WERI-Rb-1 (cell line): Measurements from ENCODE around the gene TEX10.
"Not testable (repeated sequence)": the region's sequence is repeated elsewhere in the genome, so short reads cannot be mapped to it uniquely, and the experiment has no call there.

Experiments
- DNase-seq: peaks from one replicate; pipeline ENCODE4 v3.0.0-alpha.2; 2020
- H3K27ac ChIP-seq: fragments of 250-450 bp; sonication (Bioruptor Pico); 2 replicates; pipeline ENCODE4 v1.5.1; 2020; ENCODE audit warnings: mild to moderate bottlenecking, moderate library complexity
- H3K27me3 ChIP-seq: fragments of 250-450 bp; sonication (Bioruptor Pico); 2 replicates; pipeline ENCODE4 v1.5.1; 2021; ENCODE audit warnings: mild to moderate bottlenecking, low read depth, moderate library complexity; ENCODE audit not compliant: insufficient read depth, severe bottlenecking
- H3K36me3 ChIP-seq: fragments of 250-450 bp; sonication (Bioruptor Pico); 2 replicates; pipeline ENCODE4 v1.5.1; 2020; ENCODE audit warnings: mild to moderate bottlenecking, moderate library complexity
- H3K4me3 ChIP-seq: 2 replicates; pipeline ENCODE4 v1.5.1; 2011; ENCODE audit warnings: low read depth, mild to moderate bottlenecking, control low read depth, low read length
- H3K9me3 ChIP-seq: fragments of 250-450 bp; sonication (Bioruptor Pico); 2 replicates; pipeline ENCODE4 v1.5.1; 2021; ENCODE audit warnings: mild to moderate bottlenecking, moderate library complexity; ENCODE audit not compliant: severe bottlenecking
- TF ChIP-seq, protein P1 (sequence below): IDR thresholded peaks from 2 replicates; pipeline ENCODE4 v1.5.1; 2011; ENCODE audit warnings: low read depth, mild to moderate bottlenecking, control low read depth, inconsistent platforms, low read length

Gene TEX10

GRCh38 chr9:100346836-100347235 lies 5.9 kb downstream of the TEX10 start:
- Histone ChIP-seq H3K27ac (no peak overlapping the region), H3K36me3 (peaks cover 49% of the 10 kb centered on the region)
- DNase-seq = no peak

DNA sequence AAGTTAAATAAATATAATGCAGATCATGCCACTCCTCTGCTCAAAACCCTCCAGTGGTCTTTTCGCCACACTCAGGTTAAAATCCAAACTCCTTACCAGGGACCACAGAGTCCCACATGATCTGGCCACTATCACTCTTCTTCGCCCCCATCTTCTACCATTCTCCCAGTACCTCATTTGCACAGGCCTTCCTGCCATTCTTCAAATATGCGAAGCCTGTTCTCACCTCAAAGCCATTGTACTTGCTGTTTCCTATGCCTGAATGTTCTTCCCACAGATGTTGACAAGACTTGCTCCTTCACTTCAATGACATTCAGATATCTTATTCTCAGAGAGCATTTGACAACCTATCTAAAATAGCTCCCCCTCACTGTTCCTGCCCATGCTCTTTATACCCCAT lies 10.9 kb downstream of the TEX10 start:
- no peaks in the 10 kb centered on the region for H3K9me3 ChIP-seq
- H3K4me3 ChIP-seq = no peak overlapping the region
- TF ChIP-seq, protein P1, sequence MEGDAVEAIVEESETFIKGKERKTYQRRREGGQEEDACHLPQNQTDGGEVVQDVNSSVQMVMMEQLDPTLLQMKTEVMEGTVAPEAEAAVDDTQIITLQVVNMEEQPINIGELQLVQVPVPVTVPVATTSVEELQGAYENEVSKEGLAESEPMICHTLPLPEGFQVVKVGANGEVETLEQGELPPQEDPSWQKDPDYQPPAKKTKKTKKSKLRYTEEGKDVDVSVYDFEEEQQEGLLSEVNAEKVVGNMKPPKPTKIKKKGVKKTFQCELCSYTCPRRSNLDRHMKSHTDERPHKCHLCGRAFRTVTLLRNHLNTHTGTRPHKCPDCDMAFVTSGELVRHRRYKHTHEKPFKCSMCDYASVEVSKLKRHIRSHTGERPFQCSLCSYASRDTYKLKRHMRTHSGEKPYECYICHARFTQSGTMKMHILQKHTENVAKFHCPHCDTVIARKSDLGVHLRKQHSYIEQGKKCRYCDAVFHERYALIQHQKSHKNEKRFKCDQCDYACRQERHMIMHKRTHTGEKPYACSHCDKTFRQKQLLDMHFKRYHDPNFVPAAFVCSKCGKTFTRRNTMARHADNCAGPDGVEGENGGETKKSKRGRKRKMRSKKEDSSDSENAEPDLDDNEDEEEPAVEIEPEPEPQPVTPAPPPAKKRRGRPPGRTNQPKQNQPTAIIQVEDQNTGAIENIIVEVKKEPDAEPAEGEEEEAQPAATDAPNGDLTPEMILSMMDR = no peak
- no peak overlapping the region for H3K27ac ChIP-seq
- DNase-seq = no peak
- H3K36me3 ChIP-seq = peaks cover 64% of the 10 kb centered on the region
- H3K27me3 ChIP-seq = no peaks in the 10 kb centered on the region

More at GRCh38 chr9:100346836-100347235, 5.9 kb downstream of the TEX10 start:
- Histone ChIP-seq H3K27me3 (no peaks in the 10 kb centered on the region), H3K9me3 (no peaks in the 10 kb centered on the region), H3K4me3 (no peak overlapping the region)
- TF ChIP-seq, protein P1 = no peak

DNA sequence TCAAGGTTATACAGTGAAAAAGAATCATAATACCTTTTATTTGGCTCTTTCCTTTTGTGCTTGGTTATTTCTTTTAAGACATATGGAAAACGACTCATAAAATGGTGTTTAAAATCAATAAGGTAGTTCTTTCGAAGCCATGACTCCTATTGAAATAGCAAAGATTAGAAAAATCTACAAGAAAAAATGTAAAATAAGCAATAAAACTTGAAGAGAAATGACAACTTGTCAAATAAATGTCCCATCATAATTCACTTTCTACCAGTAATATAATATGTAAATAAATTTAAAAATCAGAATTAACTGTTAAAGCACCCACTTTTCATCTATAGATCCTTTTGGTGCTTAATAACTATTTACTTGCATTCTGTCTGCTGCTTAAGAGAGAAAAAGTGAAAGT lies 12.5 kb downstream of the TEX10 start:
- Histone ChIP-seq H3K27me3 (no peaks in the 10 kb centered on the region), H3K36me3 (peaks cover 50% of the 10 kb centered on the region), H3K9me3 (no peaks in the 10 kb centered on the region), H3K27ac (no peak overlapping the region), H3K4me3 (no peak overlapping the region)
- TF ChIP-seq, protein P1 = no peak
- no peak for DNase-seq

DNA sequence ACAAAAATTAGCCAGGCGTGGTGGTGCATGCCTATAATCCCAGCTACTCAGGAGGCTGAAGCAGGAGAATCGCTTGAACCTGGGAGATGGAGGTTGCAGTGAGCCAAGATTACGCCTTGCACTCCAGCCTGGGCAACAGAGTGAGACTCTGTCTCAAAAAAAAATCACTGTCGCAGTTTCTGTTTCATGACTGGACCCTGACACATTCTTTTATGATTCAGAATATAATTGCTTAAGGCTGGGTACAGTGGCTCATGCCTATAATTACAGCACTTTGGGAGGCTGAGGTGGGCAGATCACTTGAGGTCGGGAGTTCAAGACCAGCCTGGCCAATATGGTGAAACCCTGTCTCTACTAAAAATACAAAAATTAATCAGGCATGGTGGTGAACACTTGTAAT lies 14.0 kb downstream of the TEX10 start:
- H3K9me3 ChIP-seq, DNase-seq, H3K27ac ChIP-seq, H3K27me3 ChIP-seq, H3K4me3 ChIP-seq: not testable (repeated sequence)
- peaks cover 35% of the 10 kb centered on the region for H3K36me3 ChIP-seq

GRCh38 chr9:100324594-100325200 lies 28.0 kb downstream of the TEX10 start:
- TF ChIP-seq, protein P1 = no peak
- no peak overlapping the region for H3K4me3 ChIP-seq
- H3K9me3 ChIP-seq = no peaks in the 10 kb centered on the region
- H3K27ac ChIP-seq = no peak overlapping the region
- H3K27me3 ChIP-seq = no peaks in the 10 kb centered on the region
- DNase-seq = no peak
- peaks cover 58% of the 10 kb centered on the region for H3K36me3 ChIP-seq

DNA sequence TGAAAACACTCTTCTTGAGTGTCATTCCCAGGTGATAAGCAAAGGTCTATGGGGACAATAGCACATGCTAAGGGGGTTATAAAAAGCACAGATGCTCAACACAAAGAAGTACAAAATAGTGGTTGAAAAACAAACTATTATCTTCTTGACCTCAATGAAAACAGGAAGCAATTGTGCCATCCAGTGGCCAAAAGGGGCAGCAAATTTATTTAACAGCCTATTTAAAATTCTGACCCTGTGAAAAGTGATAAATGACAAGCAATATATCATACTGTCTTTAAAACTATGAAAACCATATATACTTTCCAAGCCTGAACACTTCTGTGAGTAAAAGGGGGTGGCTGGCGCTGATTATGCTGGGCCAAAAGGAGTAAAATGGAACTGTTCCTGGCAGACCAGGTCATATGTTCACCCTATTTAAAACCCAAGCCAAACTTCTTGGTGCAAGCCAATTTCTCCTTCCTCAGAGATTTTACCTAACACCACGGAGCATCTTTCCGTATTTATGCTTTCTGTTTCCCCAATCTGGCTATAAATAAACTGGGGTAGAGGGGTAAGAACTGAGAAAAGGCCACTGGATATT lies 29.7 kb downstream of the TEX10 start:
- Histone ChIP-seq H3K27ac (no peak overlapping the region), H3K27me3 (no peaks in the 10 kb centered on the region), H3K4me3 (no peak overlapping the region), H3K9me3 (no peaks in the 10 kb centered on the region), H3K36me3 (peaks cover 63% of the 10 kb centered on the region)
- TF ChIP-seq, protein P1 = peak; percentile 55
- peak; percentile 56 for DNase-seq
